Uterus (tissue), 2 donors: ENCODE measurements around the gene HELB.

ENCODE experiments used
- POLR2A ChIP-seq, 2 donors: fragments of 450-650 bp; IDR thresholded peaks; one replicate each; pipeline ENCODE4 v1.6.1; 2016; ENCODE audit warnings: antibody characterized with exemption in 2 of 2, mild to moderate bottlenecking in 1 of 2, moderate library complexity in 1 of 2
- TF ChIP-seq, protein P1 (sequence below), 4 experiments: fragments of 200-600 bp in 2 of 4; fragments of 450-650 bp in 2 of 4; sonication (generic) in 2 of 4; IDR thresholded peaks; one replicate each; pipeline ENCODE4 v1.5.1; 2016 to 2019; ENCODE audit warnings: antibody characterized with exemption in 4 of 4, mild to moderate bottlenecking in 2 of 4, moderate library complexity in 1 of 4

DNA sequence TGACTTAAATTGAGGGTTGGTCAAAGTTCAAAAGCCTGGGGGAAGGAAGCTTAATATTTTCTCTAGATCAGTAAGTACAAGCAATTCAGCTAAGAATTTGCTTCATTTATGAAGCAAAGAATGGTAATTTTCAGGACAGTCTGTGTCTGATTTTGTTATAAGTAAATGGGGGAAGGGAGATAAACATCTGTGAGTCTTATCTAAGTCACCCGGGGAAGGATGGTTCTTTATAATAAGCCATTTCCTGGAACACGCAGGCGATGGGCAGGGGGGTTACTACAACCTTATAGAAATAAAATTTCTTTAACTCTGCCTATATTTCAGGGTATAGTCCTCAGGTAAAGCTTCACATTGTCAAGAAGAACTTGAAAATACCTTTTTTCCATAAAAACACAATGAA lies 42.9 kb downstream of the HELB start:
- TF ChIP-seq, protein P1, sequence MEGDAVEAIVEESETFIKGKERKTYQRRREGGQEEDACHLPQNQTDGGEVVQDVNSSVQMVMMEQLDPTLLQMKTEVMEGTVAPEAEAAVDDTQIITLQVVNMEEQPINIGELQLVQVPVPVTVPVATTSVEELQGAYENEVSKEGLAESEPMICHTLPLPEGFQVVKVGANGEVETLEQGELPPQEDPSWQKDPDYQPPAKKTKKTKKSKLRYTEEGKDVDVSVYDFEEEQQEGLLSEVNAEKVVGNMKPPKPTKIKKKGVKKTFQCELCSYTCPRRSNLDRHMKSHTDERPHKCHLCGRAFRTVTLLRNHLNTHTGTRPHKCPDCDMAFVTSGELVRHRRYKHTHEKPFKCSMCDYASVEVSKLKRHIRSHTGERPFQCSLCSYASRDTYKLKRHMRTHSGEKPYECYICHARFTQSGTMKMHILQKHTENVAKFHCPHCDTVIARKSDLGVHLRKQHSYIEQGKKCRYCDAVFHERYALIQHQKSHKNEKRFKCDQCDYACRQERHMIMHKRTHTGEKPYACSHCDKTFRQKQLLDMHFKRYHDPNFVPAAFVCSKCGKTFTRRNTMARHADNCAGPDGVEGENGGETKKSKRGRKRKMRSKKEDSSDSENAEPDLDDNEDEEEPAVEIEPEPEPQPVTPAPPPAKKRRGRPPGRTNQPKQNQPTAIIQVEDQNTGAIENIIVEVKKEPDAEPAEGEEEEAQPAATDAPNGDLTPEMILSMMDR (IDR thresholded peaks at IDR 0.05): no peak
- no peak for TF ChIP-seq POLR2A (IDR thresholded peaks at IDR 0.05)
